GM19351 (cell line): ENCODE measurements around the gene CES4A.

Experiments
- ATAC-seq: cut with Tn5 transposase; IDR thresholded peaks from one replicate; pipeline ENCODE4 v1.9.1; 2021; ENCODE audit warnings: mild to moderate bottlenecking, moderate library complexity; ENCODE audit not compliant: unreplicated experiment

The CES4A gene

DNA sequence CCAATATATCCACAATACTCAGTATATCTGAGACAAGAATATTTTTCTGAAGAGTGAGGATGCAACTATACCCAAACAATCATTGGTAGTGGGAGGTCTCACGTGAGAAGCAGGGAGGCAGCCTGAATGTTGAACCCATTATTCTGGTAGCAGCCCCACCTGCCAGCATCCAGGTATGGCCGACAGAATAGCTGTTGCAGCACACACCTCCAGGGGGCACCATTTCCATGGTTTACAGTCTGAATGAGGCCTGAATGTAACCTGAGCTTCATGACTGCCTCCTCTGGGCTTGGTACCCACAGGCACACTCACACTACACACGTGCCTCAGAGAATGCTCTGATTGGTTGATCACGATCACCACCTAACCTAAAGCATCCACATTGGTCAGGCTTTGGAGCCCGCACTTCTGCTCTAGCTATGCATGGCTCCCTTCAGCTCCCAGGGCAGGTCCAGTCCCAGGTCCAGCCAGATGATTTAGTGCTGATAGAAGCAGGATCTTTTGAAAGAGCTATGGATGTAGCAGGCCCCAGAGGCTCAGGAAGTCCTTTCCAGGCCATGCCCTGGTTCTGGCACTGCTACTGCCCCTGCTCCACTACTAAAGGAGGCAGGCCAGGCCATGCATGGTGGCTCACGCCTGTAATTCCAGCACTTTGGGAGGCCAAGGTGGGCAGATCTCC is 29.6 kb downstream of the CES4A start:
- peak; percentile 95 for ATAC-seq

DNA sequence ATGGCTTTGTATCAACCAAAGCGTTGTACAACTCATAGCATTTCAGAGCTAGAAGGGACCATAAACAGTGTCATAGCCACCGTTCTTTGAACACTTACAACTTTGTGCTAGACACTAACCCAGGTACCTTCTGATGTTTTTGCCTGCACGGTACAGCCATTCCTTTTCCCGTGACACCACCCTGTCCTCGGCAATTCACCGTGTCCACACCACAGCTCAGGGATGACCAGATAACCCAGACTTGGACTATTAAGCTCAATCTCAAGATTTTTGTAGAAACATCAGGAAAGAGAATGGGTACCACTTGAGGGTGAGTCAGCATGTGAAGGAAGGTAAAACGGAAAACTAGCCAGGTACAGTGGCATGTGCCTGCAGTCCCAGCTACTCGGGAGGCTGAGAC is 30.8 kb downstream of the CES4A start:
- ATAC-seq, result no peak

DNA sequence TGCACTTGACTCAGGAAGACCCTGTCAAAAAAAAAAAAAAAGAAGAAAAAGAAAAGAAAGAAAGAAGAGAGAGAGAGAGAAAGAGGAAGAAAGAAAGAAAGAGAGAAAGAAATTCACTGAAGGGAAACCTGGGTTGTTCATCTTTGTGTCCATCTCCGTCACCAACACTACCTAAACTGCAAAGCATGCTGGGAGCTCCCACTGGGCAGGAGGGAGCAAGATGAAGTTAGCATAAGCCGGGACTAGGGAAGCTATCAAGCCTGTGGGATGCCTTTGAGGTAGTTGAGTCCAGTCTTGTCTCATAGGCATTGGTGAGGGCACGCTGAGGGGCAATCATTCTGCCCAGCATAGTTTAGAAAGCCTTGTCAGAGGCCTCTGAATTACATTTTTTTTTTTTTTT is 32.9 kb downstream of the CES4A start:
- no peak for ATAC-seq

DNA sequence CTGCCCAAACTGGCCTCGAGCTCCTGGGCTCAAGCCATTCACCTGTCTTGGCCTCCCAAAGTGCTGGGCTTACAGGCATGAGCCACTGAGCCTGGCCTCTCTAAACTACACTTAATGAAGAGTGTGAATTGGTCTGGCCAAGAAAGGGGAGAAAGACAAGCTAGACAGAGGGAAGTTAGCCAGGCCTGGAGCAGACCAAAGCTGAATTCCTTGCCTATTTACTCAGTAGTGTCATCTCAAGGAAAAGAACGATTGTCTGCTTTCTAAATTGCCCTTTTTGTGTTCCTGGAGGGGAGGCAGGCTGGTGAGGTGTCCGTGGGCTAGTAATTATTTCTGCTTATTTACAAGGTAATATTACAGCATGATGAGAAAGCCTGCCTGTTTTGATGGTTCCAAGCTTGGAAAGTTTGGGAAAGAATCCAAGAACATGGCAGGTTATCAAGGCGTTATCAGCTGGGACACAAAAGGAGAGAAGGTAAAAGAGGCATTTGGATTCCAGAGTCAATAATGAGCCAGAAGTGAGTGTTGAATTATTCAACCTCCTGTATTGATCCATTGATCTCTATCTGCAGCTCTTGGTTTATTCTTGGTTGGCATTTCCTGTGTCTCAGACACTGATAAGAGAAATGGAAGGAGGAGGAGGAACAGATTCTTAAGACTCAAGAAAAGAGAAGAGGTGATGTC is 34.3 kb downstream of the CES4A start:
- ATAC-seq, result no peak

DNA sequence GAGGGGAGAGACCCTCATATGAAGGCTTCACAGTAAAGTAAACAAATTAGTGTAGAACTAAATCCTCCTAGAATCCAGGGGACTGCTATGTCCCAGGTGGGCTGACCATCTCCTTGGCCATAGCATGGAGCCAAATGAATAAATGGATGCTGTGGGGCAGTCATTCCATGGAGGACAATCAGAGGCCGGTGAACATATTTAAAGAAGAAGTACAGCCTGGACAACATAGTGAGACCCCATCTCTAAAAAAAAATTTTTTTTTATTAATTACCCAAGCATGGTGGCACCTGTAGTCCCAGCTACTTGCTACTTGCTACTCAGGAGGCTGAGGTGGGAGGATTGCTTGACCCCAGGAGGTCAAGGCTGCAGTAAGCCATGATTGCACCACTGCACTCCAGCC is 35.3 kb downstream of the CES4A start:
- no peak for ATAC-seq

DNA sequence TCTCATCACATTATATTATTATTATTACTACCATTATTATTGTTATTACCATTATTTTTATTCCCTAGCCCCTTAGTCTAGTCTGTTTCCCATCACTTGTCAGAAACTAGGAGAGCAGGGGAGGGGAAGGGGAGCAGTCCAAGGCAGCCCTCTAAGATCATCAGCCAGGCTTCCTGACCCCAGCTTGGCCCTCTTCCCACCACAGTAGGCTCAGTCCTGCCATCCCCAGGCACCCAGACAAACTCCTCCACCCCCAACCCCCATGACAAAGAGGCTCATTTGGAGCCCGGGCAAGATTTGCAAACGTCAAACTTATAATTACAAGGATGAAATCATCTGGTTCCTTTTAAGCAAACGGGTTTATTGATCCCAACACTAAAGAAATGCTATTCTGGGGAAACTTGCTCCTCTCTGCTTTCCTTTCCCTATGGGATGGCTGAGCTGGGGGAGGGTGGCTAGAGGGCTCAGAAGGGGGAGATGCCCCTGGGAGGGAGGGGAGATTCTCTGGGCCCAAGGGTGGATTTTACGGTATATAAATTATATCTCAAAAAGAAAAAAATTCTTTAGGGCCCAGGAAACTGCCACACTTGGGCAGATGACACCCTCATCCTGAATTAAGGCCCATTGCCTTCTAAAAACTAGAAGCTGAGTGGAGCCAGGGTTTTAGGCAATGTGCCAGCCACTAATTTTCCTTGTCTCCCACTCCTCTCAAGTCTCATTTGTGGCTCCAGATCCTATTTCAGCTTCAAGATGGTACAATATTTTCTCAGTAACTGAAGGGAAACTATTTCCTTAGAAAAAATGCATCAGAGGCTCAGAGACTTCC is 36.2 kb downstream of the CES4A start:
- no peak for ATAC-seq

DNA sequence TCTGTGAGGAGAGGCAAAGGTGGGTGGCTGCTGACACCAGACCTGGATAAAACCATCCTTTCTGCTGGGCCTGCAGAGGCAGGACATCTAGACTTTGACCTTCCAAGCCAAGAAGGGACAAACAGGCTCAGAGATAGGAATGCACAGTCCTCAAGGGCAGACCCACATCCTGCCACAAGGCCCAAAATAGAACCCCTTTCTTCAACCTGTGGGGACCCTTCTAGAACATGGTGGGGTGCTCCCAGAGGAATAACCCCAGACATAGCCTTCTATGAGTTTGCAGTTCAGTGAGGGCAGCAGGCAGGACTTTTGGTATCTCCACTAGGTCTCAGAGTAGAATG is 36.8 kb downstream of the CES4A start:
- no peak for ATAC-seq

DNA sequence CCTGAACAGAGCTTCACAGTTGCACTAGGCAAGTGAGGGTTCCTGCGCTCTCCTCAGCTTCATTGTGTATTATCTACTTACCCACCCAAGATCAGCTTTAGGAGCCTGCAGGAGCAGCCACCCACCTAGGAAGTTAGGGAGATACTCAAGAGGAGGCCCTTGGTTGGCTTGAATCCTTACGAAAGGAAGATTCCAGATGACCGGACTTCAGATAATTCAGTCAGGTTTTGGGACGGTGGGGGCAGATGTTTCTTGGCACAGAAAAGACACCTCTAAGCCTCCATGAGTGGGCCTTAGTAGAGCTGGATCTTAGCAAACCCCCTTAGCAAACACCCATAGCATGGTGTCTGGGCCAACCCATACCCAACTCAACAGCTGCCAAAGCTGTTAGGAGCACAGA is 38.2 kb downstream of the CES4A start:
- no peak for ATAC-seq

DNA sequence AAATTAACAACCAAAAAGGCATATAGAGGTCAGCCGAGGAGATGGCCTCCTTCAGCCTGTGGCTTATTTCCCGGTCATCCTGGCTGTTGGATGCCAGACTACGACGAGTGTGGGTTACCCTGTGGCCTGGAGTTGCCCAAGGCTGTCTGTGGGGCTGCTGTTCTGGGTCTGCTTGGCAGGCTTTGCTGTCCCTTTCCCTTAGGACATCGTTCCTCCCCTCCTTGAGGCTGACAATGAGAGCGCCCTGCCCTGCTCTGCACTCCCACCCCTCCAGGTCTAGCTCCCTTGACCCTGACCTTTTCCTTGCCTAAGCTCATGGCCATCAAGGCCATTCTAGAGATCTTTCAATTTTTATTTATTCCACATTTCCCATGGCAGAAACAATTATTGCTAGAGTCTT is 38.7 kb downstream of the CES4A start:
- ATAC-seq, result no peak

DNA sequence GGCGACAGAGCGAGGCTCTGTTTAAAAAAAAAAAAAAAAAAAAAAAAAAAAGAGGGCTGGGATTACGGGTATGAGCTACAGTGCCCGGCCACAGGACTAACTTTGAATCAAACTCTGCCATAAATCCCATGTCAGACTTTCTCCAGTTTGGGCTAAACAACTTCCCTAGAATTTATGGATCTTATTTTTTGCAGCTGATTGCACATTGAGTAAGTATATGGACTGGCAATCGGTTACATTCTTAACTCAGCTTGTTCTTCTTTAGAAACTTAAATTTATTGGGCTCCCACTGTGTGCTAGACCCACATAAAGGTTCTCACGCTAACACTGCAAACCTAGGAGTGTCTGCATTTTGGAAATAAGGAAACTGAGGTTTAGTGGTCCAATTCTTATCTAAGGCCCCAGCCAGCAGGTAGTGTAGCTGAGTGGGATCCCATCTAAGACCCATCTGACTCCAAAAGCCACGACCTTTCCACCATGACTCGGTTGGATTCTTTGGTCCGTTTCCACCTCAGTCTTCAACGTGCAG is 39.8 kb downstream of the CES4A start:
- peak; percentile 0 for ATAC-seq

DNA sequence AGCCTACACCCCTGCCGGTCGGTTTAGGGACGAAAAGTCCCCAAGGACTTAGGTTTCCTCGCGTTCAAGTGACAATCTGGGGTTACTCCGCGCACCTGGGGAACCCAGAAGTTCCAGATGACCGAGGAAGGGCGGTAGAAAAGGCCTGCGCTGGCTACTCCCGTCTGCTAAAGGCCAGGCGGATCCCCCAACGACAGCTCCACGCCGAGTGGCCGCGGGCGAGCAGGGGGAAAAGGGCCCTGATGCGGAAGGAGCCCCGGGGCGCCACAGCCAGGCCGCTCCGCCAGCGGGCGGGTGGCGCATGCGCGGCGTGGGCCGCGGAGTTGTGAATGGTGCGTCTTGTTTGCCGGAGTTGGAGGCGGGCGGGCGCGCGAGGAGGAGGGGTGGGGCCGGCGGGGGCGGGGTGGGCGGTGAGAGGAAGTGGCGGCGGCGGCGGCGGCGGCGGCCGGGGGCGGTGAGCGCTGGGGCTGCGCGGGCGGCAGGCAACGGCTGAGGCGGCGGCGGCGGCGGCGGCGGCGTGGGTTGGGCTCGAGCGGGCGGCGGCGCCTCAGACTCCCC is 40.4 kb downstream of the CES4A start, which contains the start of gene CBFB:
Gene CBFB (plus strand): TSS at position 454 of the 558 bp plus-strand sequence. CDS start 259 bp downstream, outside the sequence.
- ATAC-seq, result peak; percentile 78

DNA sequence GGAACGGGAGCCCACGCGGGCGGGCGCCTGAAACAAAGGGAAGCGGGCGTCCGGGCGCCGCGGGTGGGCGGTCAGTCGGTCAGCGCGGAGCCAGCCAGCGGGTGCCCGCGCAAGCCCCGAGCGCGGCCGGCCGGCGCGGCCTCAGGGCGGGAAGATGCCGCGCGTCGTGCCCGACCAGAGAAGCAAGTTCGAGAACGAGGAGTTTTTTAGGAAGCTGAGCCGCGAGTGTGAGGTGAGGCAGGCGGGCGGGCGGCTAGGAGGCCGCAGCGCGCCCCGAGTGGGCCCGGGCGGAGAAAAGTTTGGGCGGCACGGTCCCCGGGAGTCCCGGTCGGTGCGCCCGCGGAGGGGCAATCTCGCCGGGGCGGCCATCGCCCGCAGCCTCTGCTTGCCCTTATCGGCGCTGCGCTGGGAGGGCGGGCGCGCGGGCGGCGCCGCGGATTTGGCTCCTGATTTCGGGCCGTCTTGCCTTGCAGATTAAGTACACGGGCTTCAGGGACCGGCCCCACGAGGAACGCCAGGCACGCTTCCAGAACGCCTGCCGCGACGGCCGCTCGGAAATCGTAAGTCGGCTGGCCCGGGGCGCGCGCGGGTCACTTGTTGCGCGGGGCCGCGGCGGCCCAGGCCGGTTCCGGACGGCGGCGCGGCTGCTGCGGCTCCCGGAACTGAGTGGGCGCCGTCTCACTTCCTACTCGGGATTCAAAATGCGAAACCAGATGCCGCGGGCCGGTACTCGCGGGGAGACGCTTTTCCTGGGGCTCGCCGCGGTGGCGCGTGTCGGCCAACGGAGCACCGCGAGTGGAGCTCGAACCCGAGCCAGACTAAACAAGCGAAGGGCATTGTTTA is 41.1 kb downstream of the CES4A start:
- peak; percentile 44 for ATAC-seq

DNA sequence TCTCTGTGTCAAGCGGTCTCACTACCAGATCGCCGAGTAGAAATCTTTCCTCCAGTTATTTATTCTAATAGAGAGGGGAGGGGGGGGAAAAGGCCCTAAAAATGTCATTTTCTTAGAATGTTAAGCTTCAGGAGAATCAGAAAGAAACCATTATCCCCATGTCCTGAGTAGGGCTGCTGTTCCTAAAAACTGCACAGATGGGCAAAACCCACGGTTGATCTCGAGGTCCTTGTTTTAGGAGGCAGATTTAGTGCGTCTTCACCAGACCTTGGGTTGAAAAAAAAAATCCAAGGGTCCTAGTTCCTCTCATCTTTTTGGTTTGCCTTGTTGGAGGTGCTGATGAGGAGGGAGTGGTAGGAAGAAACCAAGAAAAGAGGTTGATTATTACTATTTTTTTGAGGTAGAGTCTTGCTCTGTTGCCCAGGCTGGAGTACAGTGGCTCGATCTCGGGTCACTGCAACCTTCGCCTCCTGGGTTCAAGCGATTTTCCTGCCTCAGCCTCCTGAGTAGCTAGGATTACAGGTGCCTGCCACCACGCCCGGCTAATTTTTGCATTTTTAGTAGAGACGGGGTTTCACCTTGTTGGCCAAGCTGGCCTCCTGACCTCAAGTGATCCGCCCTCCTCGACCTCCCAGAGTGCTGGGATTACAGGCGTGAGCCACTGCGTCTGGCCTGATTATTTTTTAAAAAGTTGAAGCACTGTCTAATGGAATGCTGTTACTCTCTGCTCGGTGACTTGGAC is 42.0 kb downstream of the CES4A start:
- no peak for ATAC-seq

DNA sequence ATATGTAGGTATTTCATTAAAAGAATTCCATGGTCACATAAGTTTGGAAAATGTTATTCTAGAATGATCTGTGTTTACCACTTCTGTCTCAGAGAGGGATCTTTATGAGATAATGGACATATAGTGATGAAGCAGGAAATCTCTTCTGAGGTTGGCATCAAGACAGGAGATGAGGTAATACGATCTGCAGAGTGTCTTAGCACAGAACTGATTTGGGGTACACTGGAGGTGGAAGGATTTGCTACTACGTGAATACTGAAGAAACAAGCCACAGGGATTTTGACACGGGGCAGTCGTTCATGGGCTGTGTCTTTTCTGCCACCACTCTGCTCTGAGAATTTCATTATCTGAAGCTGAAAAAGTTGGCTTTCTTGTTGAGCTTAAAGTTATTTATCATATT is 46.1 kb downstream of the CES4A start:
- no peak for ATAC-seq

DNA sequence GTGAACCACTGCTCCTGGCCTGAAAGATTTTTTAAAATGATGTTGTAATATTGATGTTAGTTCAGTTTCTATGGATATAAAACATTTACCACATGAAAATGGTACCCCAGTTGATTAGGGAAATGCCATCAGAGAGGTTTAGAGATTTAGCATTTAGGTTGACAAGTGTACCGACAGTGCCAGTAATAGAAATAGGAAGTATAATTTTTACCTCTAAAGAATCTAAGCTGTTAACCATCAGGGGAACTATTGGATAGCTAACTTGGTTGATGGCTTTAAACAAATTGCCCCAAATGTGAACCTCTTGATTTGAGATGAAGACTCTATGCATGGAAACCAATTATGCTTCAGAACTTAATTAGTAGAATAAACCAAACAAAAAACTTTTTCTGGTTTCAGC is 47.0 kb downstream of the CES4A start:
- no peak for ATAC-seq

DNA sequence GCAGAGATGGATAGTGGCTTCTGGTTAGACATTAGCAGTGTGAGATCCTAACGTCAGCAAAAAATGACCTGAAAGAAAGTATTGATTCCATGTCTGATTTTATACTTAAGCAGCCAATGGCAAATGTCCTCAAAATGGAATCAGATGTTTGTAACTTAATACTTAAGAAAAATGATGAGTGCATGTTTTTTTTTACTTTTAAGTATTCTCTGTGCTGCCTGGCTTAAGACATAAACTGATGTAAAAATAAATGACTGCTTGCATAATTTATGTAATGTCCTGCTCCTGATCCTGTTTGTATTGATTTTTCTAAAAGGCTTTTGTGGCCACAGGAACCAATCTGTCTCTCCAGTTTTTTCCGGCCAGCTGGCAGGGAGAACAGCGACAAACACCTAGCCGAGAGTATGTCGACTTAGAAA is 47.9 kb downstream of the CES4A start:
- ATAC-seq, result no peak

DNA sequence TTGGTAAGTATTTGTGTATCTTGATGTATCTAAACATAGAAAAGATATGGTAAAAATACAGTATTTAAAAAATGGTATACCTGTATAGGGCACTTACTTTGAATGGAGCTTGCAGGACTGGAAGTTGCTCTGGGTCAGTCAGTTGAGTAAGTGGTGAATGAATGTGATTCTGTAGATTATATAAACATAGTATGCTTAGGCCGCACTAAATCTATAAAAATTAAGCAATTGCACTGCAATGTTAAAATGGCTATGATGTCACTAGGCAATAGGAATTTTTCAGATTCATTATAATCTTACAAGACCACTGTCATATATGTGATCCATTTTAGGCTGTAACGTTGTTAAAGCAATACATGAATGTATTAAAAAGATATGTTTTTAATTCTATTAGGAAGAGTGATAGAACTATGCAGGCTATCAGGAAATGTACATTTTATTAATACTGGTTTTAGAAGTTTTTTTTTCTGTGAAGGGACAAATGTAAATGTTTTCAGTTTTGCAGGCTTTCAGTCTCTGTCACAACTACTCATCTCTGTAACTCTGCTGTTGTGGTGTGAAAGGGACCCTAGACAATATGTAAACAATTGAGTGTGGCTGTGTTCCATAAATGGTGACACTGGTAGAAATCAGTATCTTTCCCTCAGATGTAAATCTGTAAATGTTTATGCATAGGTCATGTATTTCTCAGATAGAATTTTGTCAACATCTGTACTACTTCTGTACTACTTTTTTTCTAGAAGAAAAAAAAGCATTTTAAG is 51.1 kb downstream of the CES4A start:
- ATAC-seq, result peak; percentile 60

DNA sequence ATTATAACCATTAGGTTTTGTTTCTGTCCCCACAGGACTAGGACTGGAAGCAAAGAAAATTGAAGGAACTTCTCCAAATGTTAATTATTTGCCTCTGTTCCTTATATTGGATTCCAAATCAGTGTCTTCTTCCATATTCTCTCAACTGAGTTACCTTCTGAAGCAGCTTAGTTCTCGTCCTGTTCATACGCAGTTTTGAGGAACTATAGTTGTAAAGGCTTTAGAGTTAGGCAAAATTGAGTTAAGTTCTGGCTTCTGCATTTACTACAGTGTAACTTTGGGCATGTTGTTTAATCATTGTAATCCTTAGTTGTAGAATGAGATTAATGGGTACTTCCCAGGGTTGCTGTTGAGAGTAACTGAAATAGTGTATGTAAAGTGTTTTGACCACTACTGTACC is 51.8 kb downstream of the CES4A start:
- ATAC-seq, result no peak

DNA sequence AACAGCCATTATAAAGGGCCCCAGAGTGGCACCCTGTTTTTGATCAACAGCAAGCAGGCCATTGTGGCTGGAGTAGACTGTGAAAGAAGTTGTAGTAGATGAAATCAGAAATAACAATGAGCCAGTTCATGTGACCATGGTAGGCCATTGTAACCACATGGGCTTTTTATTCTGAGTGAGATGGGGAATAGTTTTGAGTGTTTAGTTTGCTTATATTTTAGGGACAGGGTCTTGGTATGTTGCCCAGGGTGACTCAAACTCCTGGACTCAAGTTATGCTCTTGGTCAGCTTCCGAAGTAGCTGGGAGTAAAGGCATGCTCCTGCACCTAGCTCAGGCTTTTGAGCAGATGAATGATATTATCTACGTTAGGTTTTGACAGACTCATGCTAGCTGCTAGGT is 52.5 kb downstream of the CES4A start:
- no peak for ATAC-seq
